K562 (cell line): Measurements from ENCODE around the gene ITGA1. TPM values are rescaled to one million over a fixed set of nuclear protein-coding genes. Genes with fewer than 3 reads are reported as not detected.

Source experiments
- ATAC-seq: fragments of 200-7000 bp; cut with Tn5 transposase; 3 replicates; pipeline ENCODE4 v1.9.1; 2020; ENCODE audit warnings: moderate library complexity
- BruUV-seq: library from RNA; stranded (reverse); fragments of 400-500 nt; replicated peaks from 2 replicates; lab custom pipeline; 2021; lab: Mats Ljungman, UMichigan
- CTCF ChIA-PET: fragments of 300-600 bp; formaldehyde crosslinking; extraction: SDS; loops from one replicate; lab custom pipeline; 2021; ENCODE audit warnings: low intra/inter-chr PET ratio; lab: Yijun Ruan, JAX
- POLR2A ChIA-PET: fragments of 300-600, 350-650 bp; sonication (Branson Sonifier 250); formaldehyde crosslinking; extraction: SDS; loops from one replicate; lab custom pipeline; 2021; ENCODE audit warnings: antibody characterized with exemption, inconsistent platforms; lab: Yijun Ruan, JAX
- DNase-seq, 4 experiments: peaks; one replicate each; pipeline versions ENCODE4 v3.0.0 to v3.0.0-alpha.2; 2011 to 2018; ENCODE audit warnings: low spot score in 3 of 4, mixed read lengths in 3 of 4; ENCODE audit errors: extremely low read depth in 1 of 4
- FAIRE-seq: peaks from 2 replicates; lab custom pipeline; 2011; peaks lifted over from hg19 to GRCh38; lab: Jason Lieb, UNC
- H2AFZ ChIP-seq: 2 replicates; pipeline ENCODE4 v1.6.0; 2011; ENCODE audit warnings: low read depth, low read length, control low read depth, inconsistent platforms
- H3K27ac ChIP-seq: fragments of 200-600 bp; 3 replicates; pipeline ENCODE4 v1.8.0; 2011; ENCODE audit warnings: low read depth, mild to moderate bottlenecking, control low read depth, inconsistent platforms, low read length, moderate library complexity, mixed read lengths; ENCODE audit errors: extremely low read depth
- H3K27me3 ChIP-seq, 2 experiments: fragments of 300-600 bp in 1 of 2; 2 replicates in 1 of 2; 3 replicates in 1 of 2; pipeline versions ENCODE4 v1.6.0 to v1.8.0; 2011; ENCODE audit warnings: inconsistent platforms in 2 of 2, low read length in 2 of 2, mild to moderate bottlenecking in 1 of 2, mixed read lengths in 1 of 2, moderate library complexity in 1 of 2; ENCODE audit not compliant: control insufficient read depth in 2 of 2, insufficient read depth in 2 of 2
- H3K36me3 ChIP-seq: fragments of 300-600 bp; 3 replicates; pipeline ENCODE4 v1.8.0; 2011; ENCODE audit warnings: mild to moderate bottlenecking, low read length, inconsistent platforms; ENCODE audit not compliant: control insufficient read depth, insufficient read depth
- H3K4me1 ChIP-seq, 2 experiments: fragments of 200-600 bp in 1 of 2; replicated peaks in 1 of 2; 2 replicates in 1 of 2; 3 replicates in 1 of 2; pipeline versions ENCODE4 v1.5.1 to v1.8.0; 2011; ENCODE audit warnings: inconsistent platforms in 2 of 2, low read length in 2 of 2, mild to moderate bottlenecking in 1 of 2, mixed read lengths in 1 of 2, moderate library complexity in 1 of 2; ENCODE audit not compliant: control insufficient read depth in 2 of 2, insufficient read depth in 2 of 2
- H3K4me2 ChIP-seq: 2 replicates; pipeline ENCODE4 v1.6.1; 2011; ENCODE audit warnings: low read length, control low read depth, inconsistent platforms, mixed read lengths; ENCODE audit not compliant: insufficient read depth
- H3K4me3 ChIP-seq: fragments of 200-600 bp; sonication (generic), shearing (Covaris generic); 2 replicates; pipeline ENCODE4 v1.5.1; 2016; ENCODE audit warnings: control low read depth, inconsistent platforms
- H3K79me2 ChIP-seq: fragments of 200-600 bp; 3 replicates; pipeline ENCODE4 v1.8.0; 2011; ENCODE audit warnings: low read length, inconsistent platforms; ENCODE audit not compliant: control insufficient read depth, insufficient read depth
- H3K9ac ChIP-seq, 2 experiments: 2 replicates each; pipeline versions ENCODE4 v1.6.0 to v1.6.1; 2011; ENCODE audit warnings: low read depth in 2 of 2, low read length in 2 of 2, control low read depth in 1 of 2, inconsistent platforms in 1 of 2, mild to moderate bottlenecking in 1 of 2, mixed read lengths in 1 of 2; ENCODE audit not compliant: insufficient read depth in 1 of 2
- H3K9me1 ChIP-seq: one replicate; pipeline ENCODE4 v1.6.0; 2011; ENCODE audit warnings: inconsistent platforms, mild to moderate bottlenecking, low read length, moderate library complexity; ENCODE audit not compliant: control insufficient read depth, insufficient read depth
- H3K9me3 ChIP-seq: replicated peaks from 2 replicates; pipeline ENCODE4 v1.5.1; 2011; ENCODE audit warnings: low read depth, low read length, inconsistent platforms; ENCODE audit not compliant: control insufficient read depth, insufficient read depth
- H4K20me1 ChIP-seq: replicated peaks from 2 replicates; pipeline ENCODE4 v1.6.1; 2011; ENCODE audit warnings: low read length, inconsistent platforms, mixed read lengths; ENCODE audit not compliant: control insufficient read depth, insufficient read depth
- HDGF ChIP-seq: fragments of 450-650 bp; IDR thresholded peaks from 2 replicates; pipeline ENCODE4 v1.6.1; 2016
- NFIC ChIP-seq: fragments of 450-650 bp; IDR thresholded peaks from 2 replicates; pipeline ENCODE4 v1.6.1; 2017; ENCODE audit warnings: mild to moderate bottlenecking, inconsistent platforms
- NR2C1 ChIP-seq, 2 experiments: fragments of 450-650 bp; IDR thresholded peaks; 2 replicates each; pipeline ENCODE4 v1.6.1; 2017; ENCODE audit warnings: mild to moderate bottlenecking in 2 of 2, antibody characterized with exemption in 1 of 2, inconsistent platforms in 1 of 2, missing compliant biosample characterization in 1 of 2, missing genetic modification characterization in 1 of 2
- ZNF76 ChIP-seq: fragments of 250-450 bp; sonication (Bioruptor Pico); IDR thresholded peaks from 2 replicates; pipeline ENCODE4 v1.4.0; 2020; ENCODE audit warnings: mild to moderate bottlenecking, moderate library complexity, borderline replicate concordance
- WGBS: fragments of 100-300 bp; shearing (Covaris generic); methylation state at CpG from one replicate; pipeline ENCODE4 v1.1.6; 2016; ENCODE audit warnings: low coverage, mixed read lengths; ENCODE audit not compliant: insufficient coverage; ENCODE audit errors: missing lambda C conversion rate; 5-methylcytosine and 5-hydroxymethylcytosine counted together
- in situ Hi-C: fragments of 300-500 bp; cut with MboI; formaldehyde crosslinking; loops from 4 replicates; pipeline ENCODE4 v1.15.0; 2018; ENCODE audit warnings: inconsistent platforms, mixed read lengths
- intact Hi-C: fragments of 100-400 bp; cut with micrococcal nuclease; formaldehyde crosslinking; loops from 2 replicates; pipeline ENCODE4 v1.14.2; 2022
- polyA plus RNA-seq, 8 experiments: library from polyadenylated mRNA; depleted of rRNA in 4 of 8; stranded (reverse) in 5 of 8; unstranded in 3 of 8; fragments of >200 nt; fragmentation: Nextera tagmentation in 2 of 8; fragmentation: Illumina TruSeq in 1 of 8; extraction: Ambion mirVana in 2 of 8; extraction: Trizol in 1 of 8; gene quantifications; 2 replicates each; pipeline versions ENCODE4 v1.2.1 to v1.2.3, GENCODE V29; 2011 to 2014; ENCODE audit warnings: inconsistent platforms in 1 of 8, missing spikeins in 1 of 8
- total RNA-seq, 7 experiments: library from RNA; depleted of rRNA in 6 of 7; stranded (reverse); fragments of >200 nt in 6 of 7; fragmentation: Illumina TruSeq in 2 of 7; extraction: Trizol in 2 of 7; gene quantifications; 2 replicates each; pipeline versions ENCODE4 v1.2.1 to v1.2.3, GENCODE V29; 2011 to 2021; ENCODE audit warnings: low replicate concordance in 1 of 7
- TF ChIP-seq, protein P1 (sequence below): fragments of 450-650 bp; IDR thresholded peaks from 2 replicates; pipeline ENCODE4 v1.6.1; 2018; ENCODE audit not compliant: partially characterized antibody

Gene ITGA1
- total and polyA plus RNA-seq, 9 of the 15 experiments (the other 6 are each of a cell fraction or from before 2014, with no cell fraction given): 0.04 to 0.22 TPM; not detected in 7

DNA sequence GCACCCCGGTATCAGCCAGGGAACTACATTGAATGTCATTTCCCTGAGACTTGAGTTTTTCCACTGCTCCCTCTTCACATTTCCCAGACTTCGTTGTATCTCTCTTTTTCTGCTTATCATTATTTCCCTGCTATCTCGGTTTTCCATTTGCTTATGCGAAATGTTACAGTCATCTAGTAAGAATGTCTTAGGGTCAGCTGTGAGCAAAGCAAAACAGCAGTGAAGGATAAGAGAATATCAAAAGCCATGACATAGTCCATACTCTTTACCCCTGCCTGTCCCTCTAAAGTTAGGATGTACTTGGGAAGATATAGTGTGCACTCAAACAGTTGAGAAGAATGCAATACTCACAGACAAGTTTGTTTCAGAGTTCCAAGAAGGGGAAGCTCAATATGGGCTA is 88.7 kb downstream of the ITGA1 start:
- no peaks in the 10 kb centered on the region for H4K20me1 ChIP-seq
- no peaks in the 10 kb centered on the region for H3K36me3 ChIP-seq
- H3K4me3 ChIP-seq: no peak overlapping the region
- 0% methylated on average over 4 of the region's 4 CpGs for WGBS
- TF ChIP-seq ZNF76 (CRISPR knock-in tag): no peak
- TF ChIP-seq NR2C1 (IDR thresholded peaks at IDR 0.05): no peak
- no peak for TF ChIP-seq NR2C1 (tag; IDR thresholded peaks at IDR 0.05)
- TF ChIP-seq HDGF: no peak
- TF ChIP-seq, all 486 proteins: peak for 0
- DNase-seq: no peak
- no peak overlapping the region for H3K4me2 ChIP-seq
- no peak for ATAC-seq
- H3K27me3 ChIP-seq: no peaks in the 10 kb centered on the region
- H3K4me1 ChIP-seq: no peaks in the 10 kb centered on the region
- no peaks in the 10 kb centered on the region for H3K79me2 ChIP-seq
- ChIA-PET CTCF (no interaction called here), POLR2A (no interaction called here)
- H3K9me1 ChIP-seq: no peaks in the 10 kb centered on the region
- H3K27ac ChIP-seq: no peak overlapping the region
- no TSS peak for BruUV-seq
- no peaks in the 10 kb centered on the region for H3K9me3 ChIP-seq
- H3K9ac ChIP-seq: no peak overlapping the region
- intact Hi-C loops: no loop called here
- in situ Hi-C loops: no loop called here
- no peak overlapping the region for H2AFZ ChIP-seq
- FAIRE-seq: no peak

DNA sequence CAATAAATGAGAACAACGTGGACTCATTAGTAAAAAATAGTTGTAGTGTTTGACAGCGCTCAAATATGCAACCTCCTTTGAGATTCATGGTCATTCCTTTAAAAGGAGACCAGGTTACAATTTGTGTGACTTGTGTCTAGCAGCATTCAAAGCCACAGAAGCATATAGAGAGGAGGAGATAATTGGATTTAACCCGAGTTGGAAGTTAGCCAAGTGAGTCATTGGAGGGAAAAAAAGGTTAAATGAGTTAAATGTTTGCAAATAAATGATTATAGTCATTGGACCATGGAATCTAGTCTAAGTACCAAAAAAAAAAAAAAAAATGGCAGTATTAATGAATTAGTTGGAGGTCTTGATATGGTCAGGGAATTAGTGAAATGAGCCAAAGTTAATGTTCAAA is 90.9 kb downstream of the ITGA1 start:
- Histone ChIP-seq H3K4me3 (no peak overlapping the region), H3K9me3 (no peaks in the 10 kb centered on the region), H3K36me3 (no peaks in the 10 kb centered on the region), H3K79me2 (no peaks in the 10 kb centered on the region), H3K27me3 (no peaks in the 10 kb centered on the region), H3K9me1 (no peaks in the 10 kb centered on the region), H2AFZ (no peak overlapping the region), H3K4me1 (no peaks in the 10 kb centered on the region), H4K20me1 (no peaks in the 10 kb centered on the region), H3K9ac (no peak overlapping the region), H3K27ac (no peak overlapping the region), H3K4me2 (no peak overlapping the region)
- FAIRE-seq (no peak), DNase-seq (no peak), ATAC-seq (no peak)
- 0% methylated on average over 3 of the region's 3 CpGs for WGBS
- POLR2A ChIA-PET: interaction anchor here (0.6 kb wide), 1 partner anchor 1855 kb away, joined by 3 read pairs; no protein-coding TSS in a partner anchor
- TF ChIP-seq NFIC: peak; percentile 62
- TF ChIP-seq, protein P1, sequence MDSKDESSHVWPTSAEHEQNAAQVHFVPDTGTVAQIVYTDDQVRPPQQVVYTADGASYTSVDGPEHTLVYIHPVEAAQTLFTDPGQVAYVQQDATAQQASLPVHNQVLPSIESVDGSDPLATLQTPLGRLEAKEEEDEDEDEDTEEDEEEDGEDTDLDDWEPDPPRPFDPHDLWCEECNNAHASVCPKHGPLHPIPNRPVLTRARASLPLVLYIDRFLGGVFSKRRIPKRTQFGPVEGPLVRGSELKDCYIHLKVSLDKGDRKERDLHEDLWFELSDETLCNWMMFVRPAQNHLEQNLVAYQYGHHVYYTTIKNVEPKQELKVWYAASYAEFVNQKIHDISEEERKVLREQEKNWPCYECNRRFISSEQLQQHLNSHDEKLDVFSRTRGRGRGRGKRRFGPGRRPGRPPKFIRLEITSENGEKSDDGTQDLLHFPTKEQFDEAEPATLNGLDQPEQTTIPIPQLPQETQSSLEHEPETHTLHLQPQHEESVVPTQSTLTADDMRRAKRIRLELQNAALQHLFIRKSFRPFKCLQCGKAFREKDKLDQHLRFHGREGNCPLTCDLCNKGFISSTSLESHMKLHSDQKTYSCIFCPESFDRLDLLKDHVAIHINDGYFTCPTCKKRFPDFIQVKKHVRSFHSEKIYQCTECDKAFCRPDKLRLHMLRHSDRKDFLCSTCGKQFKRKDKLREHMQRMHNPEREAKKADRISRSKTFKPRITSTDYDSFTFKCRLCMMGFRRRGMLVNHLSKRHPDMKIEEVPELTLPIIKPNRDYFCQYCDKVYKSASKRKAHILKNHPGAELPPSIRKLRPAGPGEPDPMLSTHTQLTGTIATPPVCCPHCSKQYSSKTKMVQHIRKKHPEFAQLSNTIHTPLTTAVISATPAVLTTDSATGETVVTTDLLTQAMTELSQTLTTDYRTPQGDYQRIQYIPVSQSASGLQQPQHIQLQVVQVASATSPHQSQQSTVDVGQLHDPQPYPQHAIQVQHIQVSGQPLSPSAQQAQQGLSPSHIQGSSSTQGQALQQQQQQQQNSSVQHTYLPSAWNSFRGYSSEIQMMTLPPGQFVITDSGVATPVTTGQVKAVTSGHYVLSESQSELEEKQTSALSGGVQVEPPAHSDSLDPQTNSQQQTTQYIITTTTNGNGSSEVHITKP: no peak
- BruUV-seq: no TSS peak
- in situ Hi-C loops: no loop called here
- CTCF ChIA-PET: no interaction called here
- intact Hi-C loops: no loop called here
